ACC112 (cell line): ENCODE data around the gene SLC16A8.

ENCODE experiments used
- H2AFZ ChIP-seq: fragments of 200-600 bp; sonication (generic); one replicate; pipeline ENCODE4 v1.6.0; 2017; ENCODE audit warnings: antibody characterized with exemption, low read length; ENCODE audit not compliant: unreplicated experiment
- H3K27ac ChIP-seq: fragments of 200-600 bp; sonication (generic); 2 replicates; pipeline ENCODE4 v1.5.1; 2014; ENCODE audit warnings: low read depth, mild to moderate bottlenecking, antibody characterized with exemption, low read length, moderate library complexity
- H3K27me3 ChIP-seq: fragments of 200-600 bp; sonication (generic); 2 replicates; pipeline ENCODE4 v1.6.1; 2014; ENCODE audit warnings: mild to moderate bottlenecking, antibody characterized with exemption, low read length, moderate library complexity, mixed read lengths; ENCODE audit not compliant: insufficient read depth
- H3K36me3 ChIP-seq: fragments of 200-600 bp; sonication (generic); 2 replicates; pipeline ENCODE4 v1.6.1; 2016; ENCODE audit warnings: mild to moderate bottlenecking, antibody characterized with exemption, low read length, moderate library complexity, mixed read lengths; ENCODE audit not compliant: insufficient read depth
- H3K4me1 ChIP-seq: fragments of 200-600 bp; sonication (generic); one replicate; pipeline ENCODE4 v1.6.1; 2016; ENCODE audit warnings: low read length, mixed read lengths; ENCODE audit not compliant: insufficient read depth, unreplicated experiment, control insufficient read depth
- H3K4me3 ChIP-seq: fragments of 200-600 bp; sonication (generic); 2 replicates; pipeline ENCODE4 v1.5.1; 2014; ENCODE audit warnings: mild to moderate bottlenecking, low read depth, low read length
- H3K79me2 ChIP-seq: fragments of 200-600 bp; sonication (generic); one replicate; pipeline ENCODE4 v1.6.0; 2016; ENCODE audit warnings: low read length; ENCODE audit not compliant: control insufficient read depth, unreplicated experiment, insufficient read depth

SLC16A8 gene

DNA sequence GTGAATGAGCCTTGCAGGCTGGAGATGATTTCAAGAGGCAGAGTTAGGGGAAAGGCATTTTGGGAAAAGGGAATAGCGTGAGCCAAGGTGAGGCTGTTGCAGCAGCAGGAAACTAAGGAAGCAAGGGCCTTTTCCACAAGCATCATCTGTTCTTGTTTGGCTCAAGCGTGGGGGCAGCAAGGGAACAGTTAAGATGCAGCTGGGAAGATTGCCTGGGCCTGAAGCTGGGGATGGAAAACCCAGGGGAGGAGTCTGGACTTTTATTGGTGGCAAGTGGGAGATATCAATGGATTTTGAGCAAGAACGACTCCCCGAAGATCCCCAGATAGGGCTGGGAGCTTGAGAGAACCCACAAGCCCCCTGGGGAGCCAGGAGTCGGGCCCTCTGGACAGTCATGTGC is 54.1 kb downstream of the SLC16A8 start:
- no peaks in the 10 kb centered on the region for H3K79me2 ChIP-seq
- peaks cover 18% of the 10 kb centered on the region for H3K4me1 ChIP-seq
- no peaks in the 10 kb centered on the region for H3K36me3 ChIP-seq
- no peaks in the 10 kb centered on the region for H3K27me3 ChIP-seq
- H3K4me3 ChIP-seq, result no peak overlapping the region
- no peak overlapping the region for H2AFZ ChIP-seq
- no peak overlapping the region for H3K27ac ChIP-seq

DNA sequence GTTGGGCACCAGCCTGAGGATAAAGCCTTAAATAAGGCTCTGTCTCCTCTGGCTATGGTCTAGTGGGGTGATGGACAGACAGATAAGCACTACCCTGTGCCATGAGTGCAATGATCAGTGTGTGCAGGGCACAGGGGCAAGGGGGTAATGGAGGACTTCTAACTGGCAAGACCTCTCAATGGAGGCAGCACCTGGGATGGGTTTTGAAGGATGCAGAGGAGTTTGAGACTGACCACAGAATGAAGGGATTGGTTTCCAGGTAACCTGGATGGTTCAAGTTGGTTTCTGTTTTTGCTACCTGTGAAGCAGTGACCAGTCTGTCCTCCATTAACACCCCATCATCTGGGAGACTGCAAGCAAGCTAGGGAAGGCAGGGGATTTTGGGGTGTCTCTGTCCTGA is 54.6 kb downstream of the SLC16A8 start:
- H3K4me1 ChIP-seq, result peaks cover 15% of the 10 kb centered on the region
- no peak overlapping the region for H2AFZ ChIP-seq

DNA sequence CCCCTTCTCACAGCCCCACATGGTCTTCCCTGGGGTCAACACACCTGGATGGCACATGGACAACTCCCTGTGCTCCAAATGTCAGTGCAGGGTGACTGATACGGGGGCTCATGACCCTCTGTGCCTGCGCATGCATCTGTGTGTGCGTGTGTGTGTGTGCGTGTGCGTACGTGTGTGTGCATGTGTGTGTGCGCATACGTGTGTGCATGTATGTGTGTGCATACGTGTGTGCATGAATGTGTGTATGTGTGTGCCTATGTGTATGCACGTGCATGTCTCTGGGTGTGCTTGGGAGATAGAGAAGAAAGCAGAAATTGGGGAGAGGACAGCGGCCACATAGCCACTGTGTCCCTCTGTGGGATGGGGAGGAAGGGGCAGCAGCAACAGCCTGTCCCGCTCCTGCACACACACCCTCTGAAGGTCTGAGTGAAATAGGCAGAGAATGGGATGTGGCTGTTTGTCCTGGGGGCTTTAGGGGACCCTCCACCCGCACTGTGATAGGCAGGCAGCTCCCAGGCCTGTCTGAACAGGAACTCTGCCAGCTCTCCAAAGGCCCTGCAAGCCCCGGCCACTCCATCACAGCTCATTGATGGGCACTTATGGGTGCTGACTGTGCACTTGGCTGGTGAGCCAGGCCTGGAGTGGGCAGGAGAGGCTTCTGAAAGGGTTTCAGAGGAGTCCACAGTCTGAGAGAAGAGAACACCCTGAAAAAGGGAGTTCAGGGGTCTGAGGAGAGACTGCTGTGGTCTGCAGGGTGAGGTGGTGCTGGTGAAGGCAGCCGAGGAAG is 55.4 kb downstream of the SLC16A8 start:
- Histone ChIP-seq H3K27me3 (no peaks in the 10 kb centered on the region), H3K79me2 (no peaks in the 10 kb centered on the region), H2AFZ (no peak overlapping the region), H3K36me3 (no peaks in the 10 kb centered on the region), H3K4me1 (peaks cover 10% of the 10 kb centered on the region), H3K27ac (no peak overlapping the region), H3K4me3 (no peak overlapping the region)

More for the DNA sequence above, 54.6 kb downstream of the SLC16A8 start:
- H3K4me3 ChIP-seq, result no peak overlapping the region
- no peak overlapping the region for H3K27ac ChIP-seq
- H3K79me2 ChIP-seq, result no peaks in the 10 kb centered on the region
- H3K36me3 ChIP-seq, result no peaks in the 10 kb centered on the region
- no peaks in the 10 kb centered on the region for H3K27me3 ChIP-seq
